ENCODE results near the gene JTB.

The JTB gene

DNA sequence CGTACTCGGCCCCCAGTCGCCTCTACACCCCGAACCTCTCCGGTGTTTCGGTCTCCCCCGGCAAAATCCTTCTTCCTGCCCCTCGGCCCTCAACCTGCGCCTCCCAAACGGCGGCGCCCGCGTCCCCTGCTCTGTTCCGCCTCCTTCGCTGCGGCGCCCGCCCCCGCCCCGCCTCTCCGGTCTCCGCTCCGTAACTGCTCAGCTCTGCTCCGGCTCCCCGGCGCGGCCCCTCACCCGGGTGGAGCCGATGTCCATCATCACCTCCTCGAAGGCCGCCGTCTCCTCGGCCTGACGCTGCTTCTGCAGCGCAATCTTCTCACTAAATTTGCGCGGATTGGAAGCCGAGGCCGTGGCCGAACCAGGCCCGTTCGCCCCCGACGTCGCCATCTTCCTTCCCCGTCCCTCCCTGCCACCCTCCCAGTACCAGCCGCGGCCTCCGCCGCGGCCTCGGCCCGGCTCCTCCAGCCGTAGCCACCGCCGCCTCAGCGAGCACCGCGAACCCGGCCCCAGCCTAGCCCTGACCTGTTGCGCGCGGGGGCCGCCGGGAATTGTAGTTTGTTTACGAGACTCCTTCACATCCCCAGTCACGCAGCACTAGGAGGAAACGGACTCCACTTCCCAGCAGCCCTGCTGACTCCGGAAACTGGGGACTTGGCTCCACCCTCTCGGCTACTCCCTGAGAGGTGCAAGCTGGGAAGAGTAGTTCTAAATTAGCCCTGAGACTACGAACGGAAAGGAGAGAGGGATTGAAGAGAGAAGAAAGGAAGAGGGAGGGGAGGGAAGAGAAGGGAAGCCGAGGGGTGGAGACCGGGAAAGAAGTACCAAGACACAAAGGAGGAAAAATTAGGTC, 19.1 kb downstream of the JTB start, which contains the start of gene CRTC2:
Gene CRTC2 (minus strand): TSS at position 502 of the 850 bp plus-strand sequence. CDS start 115 bp downstream, at position 387.
- TF ChIP-seq, protein P1, sequence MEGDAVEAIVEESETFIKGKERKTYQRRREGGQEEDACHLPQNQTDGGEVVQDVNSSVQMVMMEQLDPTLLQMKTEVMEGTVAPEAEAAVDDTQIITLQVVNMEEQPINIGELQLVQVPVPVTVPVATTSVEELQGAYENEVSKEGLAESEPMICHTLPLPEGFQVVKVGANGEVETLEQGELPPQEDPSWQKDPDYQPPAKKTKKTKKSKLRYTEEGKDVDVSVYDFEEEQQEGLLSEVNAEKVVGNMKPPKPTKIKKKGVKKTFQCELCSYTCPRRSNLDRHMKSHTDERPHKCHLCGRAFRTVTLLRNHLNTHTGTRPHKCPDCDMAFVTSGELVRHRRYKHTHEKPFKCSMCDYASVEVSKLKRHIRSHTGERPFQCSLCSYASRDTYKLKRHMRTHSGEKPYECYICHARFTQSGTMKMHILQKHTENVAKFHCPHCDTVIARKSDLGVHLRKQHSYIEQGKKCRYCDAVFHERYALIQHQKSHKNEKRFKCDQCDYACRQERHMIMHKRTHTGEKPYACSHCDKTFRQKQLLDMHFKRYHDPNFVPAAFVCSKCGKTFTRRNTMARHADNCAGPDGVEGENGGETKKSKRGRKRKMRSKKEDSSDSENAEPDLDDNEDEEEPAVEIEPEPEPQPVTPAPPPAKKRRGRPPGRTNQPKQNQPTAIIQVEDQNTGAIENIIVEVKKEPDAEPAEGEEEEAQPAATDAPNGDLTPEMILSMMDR (IDR thresholded peaks at IDR 0.05; ENCODE audit: control extremely low read depth, extremely low read depth, low read depth, missing control alignments) = no peak
- ChIA-PET POLR2A (interaction anchor here (0.5 to 1.7 kb wide), 6 partner anchors 9 to 35 kb away, joined by 3 to 9 read pairs (median 4); partner anchors contain the start of genes CREB3L4 and DENND4B), CTCF (interaction anchor here (0.7 to 2.9 kb wide), 7 partner anchors 8 to 161 kb away, joined by 3 to 33 read pairs (median 4); partner anchors contain the start of genes CREB3L4 and DENND4B)
- peak; percentile 97 for DNase-seq (ENCODE audit: extremely low spot score)

DNA sequence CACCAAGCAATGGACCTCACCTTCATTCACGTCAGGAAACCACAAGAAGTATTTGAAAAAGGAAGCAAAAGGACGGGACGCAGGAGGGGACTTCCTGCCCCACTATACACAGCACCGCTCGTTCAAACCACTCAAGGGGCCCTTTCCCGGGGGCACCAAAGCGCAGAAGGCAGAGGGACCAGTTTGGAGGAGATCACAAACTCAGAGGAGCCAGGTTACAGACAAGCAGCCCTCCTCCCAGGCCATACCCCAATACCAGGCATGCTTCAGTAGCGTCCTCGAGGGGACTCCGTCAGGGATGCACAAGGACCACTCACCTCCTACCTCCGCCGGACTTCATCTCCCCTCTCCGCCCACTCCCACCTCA, 19.7 kb downstream of the JTB start:
- POLR2A ChIA-PET = interaction anchor here (0.5 to 1.7 kb wide), 3 partner anchors 10 to 35 kb away, joined by 3 to 9 read pairs (median 3); partner anchors contain the start of gene CREB3L4
- TF ChIP-seq, protein P1 (IDR thresholded peaks at IDR 0.05; ENCODE audit: control extremely low read depth, extremely low read depth, low read depth, missing control alignments) = no peak
- CTCF ChIA-PET = interaction anchor here (1.2 to 2.9 kb wide), 4 partner anchors 9 to 18 kb away, joined by 3 to 33 read pairs (median 8); partner anchors contain the start of genes CREB3L4 and DENND4B
- DNase-seq (ENCODE audit: extremely low spot score) = peak; percentile 59

DNA sequence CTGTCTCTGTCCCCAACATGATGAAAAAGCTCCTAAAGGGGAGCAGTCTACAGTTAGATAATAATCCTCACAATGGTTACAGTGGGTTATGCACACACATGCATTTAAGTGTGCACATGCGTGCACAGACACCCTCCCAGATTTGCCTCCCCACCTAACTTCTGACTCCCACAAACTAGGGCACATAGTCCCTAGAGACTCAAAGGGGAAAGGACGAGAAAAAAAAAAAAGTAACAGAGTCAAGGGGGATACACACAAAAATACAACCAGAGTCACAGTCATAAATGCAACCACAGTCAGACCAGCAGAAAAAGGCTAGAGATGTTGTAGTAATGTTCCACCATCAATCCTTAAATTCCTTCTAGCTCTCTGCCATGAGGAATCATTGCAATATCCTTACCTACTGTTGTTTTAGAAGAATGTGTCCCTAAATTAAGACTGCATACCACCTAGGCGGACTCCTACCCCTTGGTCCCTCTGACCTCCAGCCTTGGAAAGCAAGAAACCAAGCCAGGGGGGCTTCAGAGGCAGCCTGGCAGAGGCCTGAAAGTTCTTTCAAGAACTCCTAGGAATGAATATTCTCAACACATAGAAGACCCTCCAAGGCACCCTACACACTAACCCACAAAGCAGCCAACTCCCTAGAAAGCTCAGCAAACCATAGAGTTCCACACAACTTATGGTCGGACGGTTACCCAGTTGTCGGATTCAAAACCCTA, 20.3 kb downstream of the JTB start:
- POLR2A ChIA-PET = interaction anchor here (1.7 kb wide), 1 partner anchor 11 kb away, joined by 6 read pairs; the partner anchor contains the start of gene DENND4B
- TF ChIP-seq, protein P1 (IDR thresholded peaks at IDR 0.05; ENCODE audit: control extremely low read depth, extremely low read depth, low read depth, missing control alignments) = no peak
- DNase-seq (ENCODE audit: extremely low spot score) = no peak
- CTCF ChIA-PET = interaction anchor here (1.2 to 2.9 kb wide), 5 partner anchors 10 to 30 kb away, joined by 3 to 33 read pairs (median 3); partner anchors contain the start of genes CREB3L4 and DENND4B

DNA sequence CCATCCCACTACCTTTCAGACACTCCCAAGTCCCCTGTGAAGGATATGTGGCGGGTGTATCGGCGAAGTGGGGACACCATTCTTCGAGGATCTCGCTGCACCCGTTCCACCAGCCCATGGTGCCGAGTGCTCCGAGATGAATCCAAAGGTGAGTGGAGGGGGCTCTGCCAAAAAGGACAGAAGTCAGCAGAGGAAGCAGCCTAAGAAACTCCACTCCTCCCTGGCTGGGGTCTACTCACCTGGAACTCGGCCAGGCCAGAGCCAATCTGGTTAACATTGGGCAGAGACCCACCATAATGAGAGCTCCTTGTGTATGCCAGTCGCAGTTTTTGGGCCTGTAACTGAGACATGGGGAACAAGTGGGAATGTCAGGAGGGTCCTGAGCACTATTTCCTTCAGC, 22.6 kb downstream of the JTB start:
- CTCF ChIA-PET = interaction anchor here (1.1 to 1.7 kb wide), 3 partner anchors 9 to 31 kb away, joined by 3 to 6 read pairs (median 4); partner anchors contain the start of genes RAB13 and SLC39A1
- DNase-seq (ENCODE audit: extremely low spot score) = no peak
- TF ChIP-seq, protein P1 (IDR thresholded peaks at IDR 0.05; ENCODE audit: control extremely low read depth, extremely low read depth, low read depth, missing control alignments) = no peak
- POLR2A ChIA-PET = interaction anchor here (1.2 kb wide), 1 partner anchor 9 kb away, joined by 3 read pairs; no protein-coding TSS in a partner anchor

DNA sequence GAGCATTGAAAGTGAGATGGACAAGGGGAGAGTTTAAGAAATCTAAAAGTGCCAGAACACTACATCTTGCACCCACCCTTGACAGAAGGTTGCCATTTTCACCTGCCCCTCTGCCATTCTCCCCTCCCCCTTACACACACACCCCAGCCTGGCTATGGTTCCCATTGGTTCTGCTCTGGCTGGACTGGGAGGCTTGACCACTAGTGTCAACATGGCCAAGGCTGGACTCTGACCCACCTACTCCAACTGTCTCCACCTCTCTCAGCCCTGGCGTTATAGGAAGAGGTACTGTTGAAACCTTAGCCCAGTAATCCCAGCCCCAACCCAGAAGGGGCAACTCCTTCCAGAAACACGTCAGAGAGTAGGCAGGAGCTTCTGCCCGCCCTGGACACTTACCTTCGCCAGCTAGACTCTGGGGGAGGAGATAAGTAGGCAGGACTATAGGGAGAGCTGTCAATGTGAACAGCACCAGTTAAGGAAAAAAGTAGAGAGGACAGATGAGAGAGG, 23.6 kb downstream of the JTB start:
- POLR2A ChIA-PET = interaction anchor here (1.1 kb wide), 1 partner anchor 9 kb away, joined by 5 read pairs; the partner anchor contains the start of gene SLC39A1
- CTCF ChIA-PET = interaction anchor here (0.9 to 1.7 kb wide), 6 partner anchors 8 to 33 kb away, joined by 3 to 6 read pairs (median 4); partner anchors contain the start of genes CREB3L4, RAB13 and SLC39A1
- TF ChIP-seq, protein P1 (IDR thresholded peaks at IDR 0.05; ENCODE audit: control extremely low read depth, extremely low read depth, low read depth, missing control alignments) = no peak
- DNase-seq (ENCODE audit: extremely low spot score) = no peak

Data from GM10248 (cell line).